Measurements from ENCODE around the gene ANGPT4. TPM values are rescaled to one million over a fixed set of nuclear protein-coding genes. Genes with fewer than 3 reads are reported as not detected.

The ANGPT4 gene
- total RNA-seq, 2 experiments from 2014 or later, result not detected

DNA sequence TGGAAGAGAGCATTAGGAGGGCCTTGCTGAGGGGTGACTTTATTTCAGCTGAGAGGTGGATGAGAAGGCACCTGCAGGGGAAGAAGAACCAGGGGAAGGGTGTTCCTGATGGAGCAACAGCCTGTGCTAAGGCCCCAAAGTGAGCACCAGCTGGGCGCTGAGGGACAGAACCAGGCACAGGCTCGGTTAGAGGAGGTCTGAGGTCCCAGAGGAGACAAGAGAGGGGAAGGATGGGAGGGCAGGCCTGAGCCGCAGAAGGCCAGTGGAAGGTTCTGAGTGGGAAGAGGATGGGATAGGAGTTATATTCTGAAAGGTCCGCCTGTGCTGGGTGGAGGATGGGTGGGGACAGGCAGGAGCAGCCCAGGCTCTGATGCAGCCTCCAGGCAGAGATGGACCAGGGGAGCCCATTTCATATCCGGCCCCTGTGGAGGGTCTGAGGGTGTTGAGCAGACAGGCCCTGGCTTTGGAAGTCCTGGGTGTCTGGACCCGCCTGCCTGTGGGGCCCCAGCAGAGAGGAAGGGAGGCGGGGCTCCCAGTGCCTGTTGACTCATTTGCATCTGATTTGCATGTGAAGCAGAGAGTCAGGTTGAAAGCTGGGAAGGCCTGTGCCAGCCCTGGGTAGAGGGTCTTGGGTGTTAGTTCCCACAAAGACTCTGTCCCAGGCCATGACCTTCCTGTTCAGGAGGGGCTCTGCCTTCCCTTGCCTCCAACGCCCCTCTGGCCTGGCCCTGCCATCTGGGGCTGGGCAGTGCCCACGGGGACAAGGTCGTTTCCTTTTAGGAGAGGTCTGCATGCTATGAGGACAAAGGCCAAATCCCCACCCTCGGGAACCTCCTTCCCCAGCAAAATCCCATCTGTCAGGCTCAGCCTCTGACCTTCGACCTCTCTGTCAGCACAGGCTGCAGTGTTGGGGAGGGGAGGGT lies 93.2 kb downstream of the ANGPT4 start:
- H3K9me3 Mint-ChIP-seq (ENCODE audit: low read depth), result no peaks in the 10 kb centered on the region
- ATAC-seq, result no peak
- H3K36me3 Mint-ChIP-seq (ENCODE audit: low read depth), result no peaks in the 10 kb centered on the region
- peak overlapping the region; percentile 6 for H3K27ac Mint-ChIP-seq
- H3K27me3 Mint-ChIP-seq, result no peaks in the 10 kb centered on the region
- intact Hi-C loops (cut with DNase I, micrococcal nuclease), result no loop called here
- POLR2A ChIA-PET, result no interaction called here
- no peak overlapping the region for H3K4me3 Mint-ChIP-seq
- CTCF ChIA-PET, result interaction anchor here (0.7 to 9.3 kb wide), 5 partner anchors 15 to 1348 kb away, joined by 3 to 164 read pairs (median 3); no protein-coding TSS in a partner anchor
- DNase-seq, result no peak
- H3K4me1 Mint-ChIP-seq, result no peaks in the 10 kb centered on the region

DNA sequence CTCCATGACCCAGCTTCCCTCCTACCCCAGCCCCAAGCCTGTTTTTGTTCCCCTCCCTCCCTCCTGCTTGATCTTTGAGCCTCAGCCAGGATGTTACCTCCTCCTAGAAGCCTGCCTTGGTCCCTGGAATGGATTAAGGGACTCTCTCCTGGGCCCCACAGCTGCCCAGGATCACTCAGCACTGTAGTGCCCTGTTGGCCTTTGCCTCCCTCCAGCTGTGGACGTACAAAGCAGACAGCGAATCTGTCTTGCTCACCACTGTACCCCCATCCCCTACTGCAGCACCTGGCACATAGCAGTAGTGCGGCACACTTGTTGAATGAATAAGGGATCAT lies 94.4 kb downstream of the ANGPT4 start:
- Mint-ChIP-seq H3K9me3 (ENCODE audit: low read depth) (no peaks in the 10 kb centered on the region), H3K4me3 (no peak overlapping the region), H3K4me1 (no peaks in the 10 kb centered on the region), H3K36me3 (ENCODE audit: low read depth) (no peaks in the 10 kb centered on the region), H3K27me3 (no peaks in the 10 kb centered on the region), H3K27ac (no peak overlapping the region)
- intact Hi-C loops (cut with DNase I, micrococcal nuclease), result no loop called here
- CTCF ChIA-PET, result interaction anchor here (0.6 to 9.3 kb wide), 2 partner anchors 13 to 135 kb away, joined by 3 to 164 read pairs; no protein-coding TSS in a partner anchor
- ATAC-seq (no peak), DNase-seq (no peak)
- POLR2A ChIA-PET, result no interaction called here

DNA sequence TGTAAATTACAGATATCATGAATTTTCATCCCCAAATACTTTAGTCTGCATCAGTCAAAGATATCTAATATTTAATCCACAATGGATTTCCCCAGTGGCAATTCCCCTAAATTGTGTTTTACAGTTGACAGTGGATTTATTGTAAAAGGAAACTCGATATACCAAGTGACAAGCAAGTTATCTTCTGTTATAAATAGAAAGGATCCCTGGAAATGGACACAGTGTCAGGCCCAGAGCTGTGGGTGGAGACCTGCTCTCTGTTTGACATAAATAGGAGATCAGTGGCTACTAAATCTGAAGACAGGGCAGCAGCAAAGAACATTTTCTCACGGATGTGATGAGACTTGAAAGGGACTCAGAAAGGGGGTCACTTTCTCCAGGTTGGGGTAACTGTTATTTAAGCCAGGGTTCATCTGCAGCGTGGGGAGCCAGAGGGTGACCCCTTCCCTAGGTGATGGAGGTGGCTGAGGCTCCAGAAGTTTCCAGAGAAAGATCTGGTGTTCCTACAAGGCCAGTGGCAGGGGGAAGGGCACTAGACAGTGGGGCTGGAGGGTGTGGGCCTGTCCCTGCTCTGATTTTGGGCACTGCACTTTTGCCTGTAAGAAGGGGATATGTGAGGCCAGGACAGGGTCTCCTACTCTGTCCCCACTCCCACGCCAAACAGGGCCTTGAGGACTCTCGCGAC lies 94.9 kb downstream of the ANGPT4 start:
- DNase-seq (no peak), ATAC-seq (no peak)
- Mint-ChIP-seq H3K36me3 (ENCODE audit: low read depth) (no peaks in the 10 kb centered on the region), H3K4me3 (no peak overlapping the region), H3K4me1 (no peaks in the 10 kb centered on the region), H3K9me3 (ENCODE audit: low read depth) (no peaks in the 10 kb centered on the region), H3K27me3 (no peaks in the 10 kb centered on the region), H3K27ac (no peak overlapping the region)
- intact Hi-C loops (cut with DNase I, micrococcal nuclease), result no loop called here
- ChIA-PET POLR2A (no interaction called here), CTCF (interaction anchor here (0.6 to 9.3 kb wide), 2 partner anchors 14 to 136 kb away, joined by 3 to 164 read pairs; no protein-coding TSS in a partner anchor)

DNA sequence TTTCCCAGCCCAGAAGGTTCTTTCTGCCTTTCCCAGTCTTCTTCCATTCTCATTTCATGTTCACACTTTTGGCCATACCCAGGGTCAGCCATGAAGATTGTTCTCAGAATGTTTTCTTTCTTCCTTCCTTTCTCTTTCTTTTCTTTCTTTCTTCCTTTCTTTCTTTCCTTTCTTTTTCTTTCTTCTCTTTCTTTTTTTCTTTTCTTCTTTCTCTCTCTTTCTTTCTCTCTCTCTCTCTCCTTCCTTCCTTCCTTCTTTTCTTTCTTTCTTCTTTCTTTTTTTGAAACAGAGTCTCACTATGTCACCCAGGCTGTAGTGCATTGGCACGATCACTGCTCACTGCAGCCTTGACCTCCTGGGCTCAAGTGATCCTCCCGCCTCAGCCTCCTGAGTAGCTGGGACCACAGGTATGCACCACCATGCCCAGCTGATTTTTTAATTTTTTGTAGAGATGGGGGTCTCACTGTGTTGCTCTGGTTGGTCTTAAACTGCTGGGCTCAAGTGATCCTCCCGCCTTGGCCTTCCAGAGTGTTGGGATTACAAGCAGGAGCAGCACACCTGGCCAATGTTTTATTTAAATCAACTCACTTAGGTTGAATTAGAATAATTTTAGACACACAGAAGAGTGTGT lies 95.7 kb downstream of the ANGPT4 start:
- no peak for ATAC-seq
- POLR2A ChIA-PET, result no interaction called here
- CTCF ChIA-PET, result interaction anchor here (9.3 kb wide), 1 partner anchor 136 kb away, joined by 164 read pairs; no protein-coding TSS in a partner anchor
- Mint-ChIP-seq H3K27ac (no peak overlapping the region), H3K27me3 (peaks cover 5% of the 10 kb centered on the region), H3K9me3 (ENCODE audit: low read depth) (no peaks in the 10 kb centered on the region), H3K4me3 (no peak overlapping the region), H3K4me1 (no peaks in the 10 kb centered on the region), H3K36me3 (ENCODE audit: low read depth) (no peaks in the 10 kb centered on the region)
- intact Hi-C loops (cut with DNase I, micrococcal nuclease), result no loop called here
- no peak for DNase-seq

Other genes with a start within 250 kb of the ANGPT4 start
- not detected for gene SCRT2, start 240.5 kb downstream of the ANGPT4 start, total RNA-seq
- gene SLC52A3, start 147.8 kb downstream of the ANGPT4 start, total RNA-seq, result not detected
- gene FAM110A, start 82.6 kb downstream of the ANGPT4 start, total RNA-seq, result 10 to 100 TPM; 15.5 TPM
- not detected for gene RSPO4, start 86.0 kb upstream of the ANGPT4 start, total RNA-seq
- 100 to 1,000 TPM; 143 to 178 TPM for gene PSMF1, start 202.3 kb upstream of the ANGPT4 start, total RNA-seq